SHP77 treated with DMSO at 0.1 percent for 48 hours (cell line): Measurements from ENCODE around the gene GBGT1.

Source experiments
- DNase-seq: peaks from one replicate; lab custom pipeline; 2025; lab: John Stamatoyannopoulos, UW

GBGT1 gene

DNA sequence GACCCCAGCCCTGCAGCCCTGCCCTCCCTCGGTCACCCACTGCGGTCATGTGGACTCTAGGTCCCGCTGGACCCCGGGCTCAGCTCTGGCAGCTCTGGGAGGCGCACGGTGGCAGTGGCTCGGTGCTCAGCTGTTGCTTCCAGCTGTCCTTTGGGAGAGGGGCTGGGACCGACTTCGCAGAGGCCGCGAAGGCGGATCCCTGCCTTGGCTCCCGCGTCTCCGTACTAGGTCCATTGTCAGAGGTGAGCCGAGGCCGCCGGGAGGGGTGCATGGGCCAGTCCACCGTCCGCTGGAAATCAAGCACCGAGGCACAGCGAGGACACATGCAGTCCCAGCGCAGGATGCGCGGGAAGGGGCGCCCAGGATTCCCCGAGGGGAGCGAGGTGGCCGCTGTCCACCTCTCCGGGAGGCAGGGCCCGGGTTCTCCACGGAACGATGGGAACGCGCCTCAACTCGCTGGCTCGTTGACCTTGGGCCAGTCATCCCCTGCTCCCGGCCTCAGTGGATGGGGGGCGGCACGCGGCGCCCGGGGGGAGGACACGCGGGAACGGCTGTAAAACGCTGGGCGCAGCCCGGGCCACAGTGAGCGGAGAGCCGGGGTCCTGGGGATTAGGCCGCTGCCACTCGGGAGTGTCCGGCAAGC is 732 bp downstream of the GBGT1 start:
- no peak for DNase-seq

DNA sequence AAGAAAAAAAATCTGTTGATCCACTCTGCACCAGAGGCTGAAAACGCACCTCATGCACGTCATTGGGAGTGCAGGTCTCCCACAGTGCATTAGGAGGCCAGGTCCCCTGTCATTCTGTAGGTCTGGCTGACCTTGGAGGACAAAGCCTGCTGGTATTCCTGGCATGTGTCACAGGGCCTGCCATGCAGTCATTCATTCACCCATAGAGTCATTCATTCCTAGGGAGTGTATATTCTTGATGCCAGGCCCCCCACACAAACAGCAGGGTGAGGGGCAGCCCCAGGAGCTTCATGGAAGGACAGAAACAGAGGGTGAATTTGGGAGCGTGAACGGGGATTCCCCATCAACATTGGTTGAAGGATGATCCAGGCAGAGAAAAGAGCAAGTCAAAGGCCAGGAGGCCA is 2.2 kb downstream of the GBGT1 start:
- no peak for DNase-seq

DNA sequence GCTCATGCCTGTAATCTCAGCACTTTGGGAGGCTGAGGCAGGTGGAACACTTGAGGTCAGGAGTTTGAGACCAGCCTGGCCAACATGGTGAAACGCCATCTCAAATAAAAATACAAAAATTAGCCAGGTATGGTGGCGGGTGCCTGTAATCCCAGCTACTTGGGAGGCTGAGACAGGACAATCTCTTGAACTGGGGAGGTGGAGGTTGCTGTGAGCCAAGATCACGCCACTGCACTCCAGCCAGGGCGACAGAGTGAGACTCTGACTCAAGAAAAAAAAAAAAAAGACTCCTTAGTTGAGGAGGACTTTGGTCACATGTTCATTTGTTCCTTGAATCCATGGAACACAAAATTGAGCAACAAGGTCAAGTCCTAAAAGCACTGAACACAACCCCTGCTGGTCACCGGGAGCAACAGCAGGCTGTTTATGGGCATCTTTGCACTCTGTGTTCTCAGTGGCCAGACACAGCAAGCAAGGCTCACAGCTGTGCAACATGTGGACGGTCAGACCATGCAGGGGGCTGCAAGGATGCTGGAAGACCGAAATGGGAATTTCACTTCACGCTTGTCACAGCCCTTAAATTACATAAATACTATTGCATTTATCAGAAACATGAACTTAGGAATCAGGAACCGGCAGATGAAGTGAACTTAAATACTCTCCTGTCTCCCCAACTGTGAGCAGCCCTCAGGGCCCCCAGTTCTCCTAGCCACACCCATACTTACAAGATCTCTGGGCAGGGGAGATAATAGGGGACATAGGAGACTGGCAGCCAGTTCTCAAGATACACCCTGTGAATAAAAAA is 2.8 kb downstream of the GBGT1 start:
- peak; percentile 23 for DNase-seq

DNA sequence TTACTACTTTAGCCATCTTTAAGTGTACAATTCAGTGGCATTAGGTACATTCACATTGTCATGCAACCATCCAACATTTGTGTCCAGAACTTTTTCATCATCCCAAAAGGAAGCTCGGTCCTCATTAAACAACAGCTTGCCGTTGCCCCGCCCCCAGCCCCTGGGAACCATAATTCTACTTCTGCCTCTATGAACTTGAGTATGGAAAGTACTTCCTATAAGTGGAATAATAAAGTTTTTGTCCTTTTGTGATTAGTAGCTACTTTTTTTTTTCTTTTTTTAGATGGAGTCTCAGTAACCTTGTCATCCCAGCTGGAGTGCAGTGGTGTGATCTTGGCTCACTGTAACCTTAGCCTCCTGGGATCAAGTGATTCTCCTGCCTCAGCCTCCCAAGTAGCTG is 5.0 kb downstream of the GBGT1 start:
- DNase-seq: no peak

DNA sequence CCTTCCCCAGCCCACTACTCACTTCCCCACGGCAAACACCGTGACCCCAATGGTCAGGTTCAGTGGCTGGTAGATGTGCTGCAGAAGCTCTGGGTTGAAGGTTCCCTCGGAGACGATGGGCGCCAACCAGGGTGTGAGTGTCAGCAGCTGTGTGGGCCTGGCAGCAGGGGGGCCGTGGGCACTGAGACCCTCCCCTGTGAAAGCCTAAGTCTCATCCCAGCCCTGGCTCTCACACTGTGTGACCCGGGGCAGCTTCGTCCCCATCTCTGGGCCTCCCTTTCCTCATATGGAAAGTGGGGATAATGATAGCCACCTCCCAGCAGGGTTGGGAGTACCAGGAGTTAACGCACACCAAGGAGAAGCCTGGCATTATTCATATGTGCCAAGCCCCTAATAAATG is 8.6 kb downstream of the GBGT1 start:
- DNase-seq: no peak

DNA sequence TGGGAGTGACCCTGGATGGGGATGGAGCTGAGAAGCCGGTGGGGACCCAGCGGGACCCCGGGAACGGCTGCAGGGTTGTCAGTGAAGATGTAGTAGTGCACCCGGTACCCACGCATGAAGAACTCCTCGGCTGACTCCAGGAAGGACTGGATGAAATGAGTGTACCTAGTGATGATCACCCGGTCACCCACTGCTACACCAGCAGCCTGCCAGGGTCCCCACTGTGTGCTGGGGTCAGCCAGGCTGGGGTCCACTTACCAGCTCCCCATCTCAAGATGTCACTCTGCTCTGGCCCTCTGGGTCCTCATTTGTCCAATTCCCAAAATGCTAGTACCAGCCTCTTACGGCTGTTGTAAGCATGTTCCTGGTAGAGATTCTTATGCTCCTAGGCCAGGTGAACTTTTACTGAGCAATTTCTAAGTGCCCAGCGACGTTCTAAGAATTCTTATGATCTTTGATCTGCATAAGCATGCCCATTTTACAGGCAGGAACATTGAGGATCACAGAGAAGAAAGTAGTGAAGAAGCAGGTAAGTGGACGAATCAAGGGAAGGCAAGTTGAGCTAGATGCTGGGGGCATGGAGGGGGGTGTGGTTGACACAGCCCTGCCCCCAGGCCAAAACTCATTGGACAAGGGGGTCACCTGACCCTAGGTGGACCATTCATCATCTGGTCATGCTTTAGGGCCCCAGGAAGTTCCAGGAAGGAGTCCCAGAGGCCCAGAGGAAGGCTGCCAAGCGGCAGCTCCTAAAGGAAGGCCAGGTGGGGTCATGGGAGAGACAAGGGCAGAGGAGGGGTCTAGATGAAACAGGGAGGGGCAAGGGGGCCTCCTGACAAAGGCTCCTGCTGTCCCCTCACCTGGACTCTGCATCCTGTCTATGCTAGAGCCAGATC is 9.4 kb downstream of the GBGT1 start:
- no peak for DNase-seq

DNA sequence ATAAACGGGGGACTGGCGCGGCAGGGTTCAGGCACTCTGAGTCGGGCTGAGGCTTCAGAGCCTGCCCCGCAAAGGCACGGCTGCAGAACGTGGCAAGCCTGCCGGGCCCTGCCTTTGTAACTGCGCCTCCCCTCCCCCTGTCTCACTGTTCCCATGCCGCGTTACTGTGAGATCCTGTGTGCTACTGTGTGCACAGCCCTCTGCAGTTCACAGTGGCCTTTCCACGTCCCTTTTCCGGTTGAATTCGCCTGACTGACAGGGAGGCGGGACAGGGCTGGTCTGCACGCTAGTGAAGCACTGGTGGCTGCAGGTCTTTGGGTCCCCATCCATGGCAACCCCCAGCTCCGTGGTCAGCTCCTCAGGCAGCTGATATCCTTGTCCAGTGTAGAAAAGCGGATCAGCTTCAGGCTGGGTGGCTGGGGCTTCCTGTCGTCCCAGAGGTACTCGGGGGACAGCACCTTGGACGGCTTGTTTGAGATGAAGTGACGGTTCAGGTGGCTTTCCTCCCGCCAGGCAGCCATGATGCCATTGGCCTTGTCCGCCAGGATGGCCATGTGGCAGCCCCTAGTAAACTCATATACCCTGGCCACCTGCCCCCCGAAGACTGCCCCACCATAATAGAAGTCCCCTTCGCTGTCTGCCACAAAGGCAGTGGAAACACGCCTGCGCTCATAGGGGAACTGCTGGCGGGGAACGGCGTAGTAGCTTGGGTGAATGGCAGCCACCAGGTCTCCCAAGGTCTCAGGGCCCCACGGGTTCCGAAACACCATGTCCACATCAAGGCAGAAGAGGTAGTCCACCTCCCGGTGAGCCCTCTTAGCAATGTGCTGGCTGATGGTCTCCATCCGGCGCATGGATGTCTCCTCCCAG is 10.3 kb downstream of the GBGT1 start:
- no peak for DNase-seq

DNA sequence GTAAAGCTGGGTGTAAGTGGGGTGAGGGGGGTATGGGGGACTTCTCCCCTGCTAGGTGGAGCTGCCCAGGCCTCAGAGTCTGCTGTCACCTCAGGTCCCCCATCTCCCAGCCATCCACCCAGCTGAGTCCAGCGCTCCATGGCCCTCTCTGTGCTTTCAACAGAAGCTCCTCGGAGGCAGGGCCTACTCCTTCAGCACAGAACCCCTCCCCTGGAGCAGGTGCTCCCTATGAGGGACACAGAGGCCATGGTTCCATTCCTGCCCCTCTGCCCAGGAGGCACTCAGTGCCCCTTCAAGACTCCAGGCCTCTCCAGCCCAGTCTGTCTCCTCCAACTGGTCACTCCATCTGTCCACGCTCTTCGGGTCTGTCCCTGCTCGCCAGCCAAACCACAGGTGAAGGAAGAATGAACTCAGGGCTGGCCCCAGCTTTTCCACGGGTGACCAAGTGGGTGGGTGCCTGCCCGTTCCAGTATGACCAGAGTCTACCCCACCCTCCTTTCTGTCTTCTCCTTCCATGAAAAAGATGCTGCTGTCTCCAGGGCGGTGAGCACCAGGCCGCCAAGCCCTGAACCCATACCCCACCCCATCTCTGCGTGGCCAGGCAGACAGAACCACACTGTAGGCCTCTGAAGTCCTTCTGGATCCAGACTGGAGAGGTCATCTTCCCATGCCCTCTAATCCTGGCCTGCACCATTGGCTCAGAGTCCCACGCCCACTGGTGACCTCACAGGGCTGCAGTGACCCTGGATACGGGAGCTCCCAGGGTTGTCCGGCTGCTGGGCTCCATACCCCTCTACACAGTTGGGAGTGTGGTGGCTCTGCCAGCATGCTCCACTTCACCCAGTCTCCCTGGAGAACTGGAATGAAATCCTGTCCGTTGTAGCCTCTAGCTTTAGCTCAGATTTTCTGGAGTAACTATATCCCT is 11.9 kb downstream of the GBGT1 start:
- DNase-seq: no peak

DNA sequence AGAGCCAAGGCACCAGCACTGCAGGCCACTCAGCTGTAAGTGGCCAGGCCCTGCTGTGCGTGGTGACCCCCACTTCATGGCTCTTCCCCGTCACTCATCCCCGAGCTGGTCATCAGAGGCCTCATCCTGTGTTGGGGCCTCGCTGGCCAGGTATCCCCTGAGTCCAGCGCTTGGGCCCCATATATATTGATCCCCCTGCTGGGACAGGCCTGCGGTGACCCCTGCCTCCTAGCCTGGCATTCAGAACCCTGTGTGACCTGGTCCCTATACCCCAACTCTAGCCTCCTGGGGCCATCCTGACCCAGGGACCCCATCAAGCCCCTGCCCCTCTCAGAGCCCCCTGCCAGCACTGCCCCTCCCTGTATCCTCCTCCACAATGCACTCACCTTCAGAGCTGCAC is 12.7 kb downstream of the GBGT1 start:
- DNase-seq: no peak

DNA sequence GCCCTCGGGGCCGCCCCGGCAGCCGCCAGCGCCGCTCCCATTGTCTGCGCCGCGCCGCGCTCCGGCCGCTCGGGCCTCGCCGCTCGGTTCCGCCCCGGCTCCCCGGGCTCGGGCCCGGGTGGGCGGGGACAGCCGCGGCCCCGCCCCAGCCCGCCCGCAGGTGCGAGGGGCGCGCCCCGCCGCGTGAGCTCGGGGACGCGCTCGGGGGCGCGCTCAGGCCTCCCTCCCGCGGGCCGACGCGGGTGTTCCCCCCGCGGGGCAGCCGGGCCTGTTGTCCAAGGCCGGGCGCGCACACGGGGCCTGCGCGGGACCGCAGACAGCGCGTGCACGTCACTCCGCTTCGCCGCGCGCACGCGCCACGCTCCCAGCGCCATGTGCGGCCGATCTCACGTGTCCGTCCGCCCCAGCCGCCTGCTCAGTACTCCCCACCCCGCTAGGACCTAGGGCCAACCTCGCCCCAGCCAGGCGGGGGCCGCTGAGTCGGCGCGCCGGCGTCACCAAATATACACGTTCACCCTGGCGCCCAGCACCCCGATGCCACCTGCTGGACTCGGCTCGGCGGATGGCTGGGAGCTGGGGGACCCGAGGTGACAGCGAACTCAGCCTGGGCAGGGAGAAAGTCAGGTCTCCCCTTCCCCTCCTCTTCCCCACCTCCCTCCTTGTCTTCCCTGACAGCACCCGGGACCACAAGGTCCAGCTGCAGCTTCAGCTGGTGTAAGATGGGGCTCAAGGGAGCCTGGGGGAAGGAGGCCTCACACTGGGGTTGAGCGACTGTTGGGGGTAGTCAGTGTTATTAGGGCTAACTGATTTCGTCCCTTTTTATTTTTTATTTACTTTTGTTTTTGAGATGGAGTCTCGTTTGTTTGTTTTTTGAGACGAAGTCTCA is 14.3 kb downstream of the GBGT1 start:
- peak; percentile 65 for DNase-seq

DNA sequence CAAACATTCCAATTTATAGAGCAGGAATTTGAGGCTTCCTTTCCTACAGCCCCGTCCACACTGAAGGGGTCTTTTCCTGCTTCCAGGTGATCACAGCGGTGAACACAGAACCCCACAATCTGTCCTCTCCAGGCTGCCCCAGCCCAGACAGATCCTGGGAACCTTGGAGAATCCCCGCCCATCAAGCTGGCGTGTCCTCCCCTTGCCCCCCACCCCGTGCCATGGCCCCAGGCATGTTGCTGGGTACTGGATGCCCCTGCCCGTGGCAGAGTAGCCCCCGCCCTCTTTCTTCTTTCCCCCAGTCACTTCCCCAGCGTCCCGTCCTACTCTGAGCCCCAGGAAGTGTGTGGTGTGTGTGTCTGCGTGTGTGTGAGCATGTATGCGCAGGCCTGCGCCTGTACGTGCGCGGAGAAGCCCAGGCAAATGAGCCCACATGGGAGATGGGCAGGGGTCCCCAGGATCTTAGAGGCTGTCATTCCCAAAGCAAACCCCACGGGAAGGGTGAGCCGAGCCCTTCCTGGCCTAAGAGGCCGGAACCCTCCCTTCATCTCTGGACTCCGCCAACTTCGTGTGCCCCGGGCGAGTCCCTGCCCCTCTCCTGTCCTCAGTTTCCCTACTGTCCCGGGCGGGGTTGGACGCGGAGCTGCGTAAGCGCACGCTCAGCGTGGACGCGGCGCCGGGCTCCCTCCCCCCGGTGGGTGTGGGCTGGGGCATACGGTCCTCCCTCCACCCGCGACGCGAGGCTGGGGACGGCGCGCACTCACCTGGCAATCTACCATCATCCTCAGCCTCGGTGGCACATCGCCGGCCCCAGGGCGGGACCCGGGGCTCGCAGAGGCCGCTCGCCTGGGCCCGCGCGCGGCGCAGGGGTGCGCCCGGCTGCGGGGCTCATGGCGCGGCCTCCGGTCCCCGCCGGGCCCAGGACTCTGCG is 15.2 kb downstream of the GBGT1 start:
- DNase-seq: no peak

DNA sequence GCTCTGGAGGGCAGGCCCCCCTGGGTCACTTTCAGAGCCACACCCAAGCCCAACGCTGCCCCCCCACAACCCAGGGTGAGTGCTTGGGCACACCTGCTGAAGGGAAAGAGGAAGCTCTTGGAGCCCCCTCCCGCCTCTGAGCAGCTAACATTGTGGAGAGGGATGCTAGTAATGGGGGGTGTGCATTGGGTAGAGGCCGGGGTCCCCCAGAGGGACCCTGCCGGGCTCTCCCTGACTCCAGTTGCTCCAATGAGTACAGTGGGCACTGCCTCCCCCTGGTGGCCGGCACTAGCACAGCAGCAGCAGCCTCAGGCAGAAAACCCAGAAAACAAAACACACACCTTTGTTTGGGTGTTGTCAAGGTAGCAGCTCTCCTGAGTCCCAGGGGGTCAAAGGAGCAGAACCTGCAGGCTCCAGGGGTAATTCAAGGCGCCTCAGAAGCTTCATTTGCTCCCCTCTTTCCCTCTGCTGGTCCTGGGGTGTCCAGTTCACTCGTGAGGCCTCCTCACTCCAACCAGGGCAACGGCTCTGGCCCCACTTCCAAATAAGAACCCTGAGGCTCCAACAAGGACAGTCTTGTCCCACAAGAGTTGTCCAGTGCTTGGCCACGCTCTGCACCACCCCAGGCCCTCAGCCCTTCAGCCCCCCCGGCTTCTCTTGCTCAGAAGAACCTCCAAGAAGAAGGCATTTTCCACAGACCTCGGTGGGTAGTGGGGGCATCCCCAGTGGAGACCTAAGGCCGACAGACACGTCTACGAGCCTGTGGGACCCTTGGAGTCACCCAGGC is 16.1 kb downstream of the GBGT1 start:
- no peak for DNase-seq

DNA sequence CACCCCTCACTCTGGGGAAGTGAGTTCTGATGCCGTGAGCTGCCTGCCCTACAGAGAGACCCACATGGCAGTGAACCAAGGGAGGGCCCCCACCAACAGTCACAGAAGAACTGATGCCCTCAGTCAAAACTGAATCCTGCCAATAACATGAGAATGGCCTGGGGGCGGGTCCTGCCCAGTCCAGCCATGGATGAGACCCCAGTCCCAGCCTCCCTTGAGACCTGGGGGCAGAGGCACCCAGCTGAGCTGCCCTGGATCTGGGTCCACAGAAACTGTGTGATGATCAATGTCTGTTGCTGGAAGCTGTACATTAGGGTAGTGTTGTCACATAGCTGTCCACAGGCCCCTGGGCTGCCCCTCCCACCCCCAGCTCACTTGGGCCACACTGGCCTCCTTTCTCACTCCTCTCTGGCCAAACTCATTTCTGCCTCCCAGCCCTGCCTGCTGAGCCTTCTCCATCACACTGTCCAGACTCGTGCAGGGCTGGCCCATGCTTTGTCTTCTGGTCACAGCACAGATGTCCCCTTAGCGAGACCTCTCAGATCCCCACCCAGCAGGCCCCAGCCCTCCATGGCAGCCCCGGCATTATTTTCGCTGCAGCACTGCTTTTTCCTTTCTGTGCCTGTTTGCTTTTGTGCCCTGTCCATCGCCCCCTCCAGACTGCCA is 16.8 kb downstream of the GBGT1 start:
- DNase-seq: no peak

DNA sequence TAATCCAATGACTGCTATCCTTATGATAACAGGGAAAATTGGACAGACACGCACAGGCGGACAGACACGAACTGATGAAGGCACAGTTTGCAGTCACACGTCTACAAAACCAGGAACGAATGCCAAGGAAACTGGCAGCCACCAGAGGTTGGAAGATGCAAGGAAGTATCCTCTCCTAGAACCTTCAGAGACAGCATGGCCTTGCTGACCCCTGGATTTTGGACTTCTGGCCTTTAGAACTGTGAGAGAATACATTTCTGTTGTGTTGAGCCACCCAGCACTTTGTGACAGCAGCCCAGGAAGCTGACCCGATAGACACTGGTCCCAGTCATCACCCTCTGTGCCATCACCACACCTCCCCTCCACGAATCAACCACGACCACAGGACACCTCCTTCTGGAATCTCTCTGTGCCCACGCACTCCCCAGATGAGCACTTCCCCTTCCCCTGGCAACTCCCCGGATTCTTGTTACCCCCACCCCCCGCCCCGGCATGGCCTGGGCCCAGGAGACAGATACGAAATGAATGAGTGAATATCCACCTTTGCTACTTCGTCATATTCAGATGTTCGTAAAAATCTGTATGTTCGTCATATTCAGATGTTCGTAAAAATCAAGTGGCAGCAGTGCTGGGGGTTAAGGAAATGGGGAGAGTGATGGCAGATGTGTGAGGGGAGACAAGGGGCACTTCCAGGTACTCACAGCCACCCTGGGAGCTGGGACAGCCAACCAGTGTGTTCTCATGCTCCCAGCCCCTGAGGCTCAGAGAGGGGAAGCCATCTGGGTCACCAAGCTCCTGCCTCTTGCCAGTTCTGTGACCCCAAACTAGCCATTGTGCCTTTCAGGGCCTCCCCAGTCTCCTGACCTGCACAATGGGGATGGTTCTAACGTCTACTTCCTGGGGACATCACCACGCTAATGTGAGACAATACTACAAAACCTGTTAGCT is 18.5 kb downstream of the GBGT1 start:
- DNase-seq: no peak

DNA sequence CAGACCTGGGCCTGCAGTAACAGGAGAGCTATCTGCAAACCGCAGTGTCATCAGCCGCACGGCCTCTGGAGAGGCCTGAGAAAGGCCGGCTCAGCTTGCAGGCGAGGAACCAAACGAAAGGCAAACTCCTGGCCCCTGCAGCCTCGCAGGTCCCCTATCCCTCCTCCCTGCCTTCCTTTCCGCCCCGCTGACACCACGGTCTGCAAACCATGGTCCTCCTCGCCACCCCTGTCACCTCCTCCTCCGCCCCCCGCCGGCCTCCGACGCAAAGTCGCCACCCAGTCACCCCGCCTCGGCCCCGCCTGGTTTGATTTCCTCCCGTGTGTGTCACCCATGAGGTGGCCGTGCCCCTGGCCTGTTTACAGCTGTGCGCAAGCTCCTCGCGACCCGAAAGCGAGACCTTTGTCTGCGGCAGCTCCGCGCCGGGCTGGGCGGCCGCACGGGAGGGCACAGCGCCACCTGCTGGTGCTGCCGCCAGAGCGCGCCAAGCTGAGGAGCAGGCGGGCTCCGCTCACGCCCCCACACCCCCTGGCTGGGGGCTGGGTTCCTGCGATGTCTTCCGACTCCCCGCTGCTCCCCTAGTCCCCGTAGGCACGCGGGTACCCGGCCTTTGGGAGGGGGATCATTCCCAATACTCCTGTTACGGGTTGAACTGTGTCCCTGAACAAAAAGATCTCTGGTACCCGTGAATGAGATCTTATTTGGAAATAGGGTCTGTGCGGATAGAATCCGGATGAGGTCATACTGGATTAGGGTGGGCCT is 19.4 kb downstream of the GBGT1 start:
- DNase-seq: peak; percentile 41
